HL-60 (cell line): ENCODE data around the gene CNTNAP2.

Source experiments
- DNase-seq, 2 experiments: peaks; one replicate each; pipeline ENCODE4 v3.0.0-alpha.2; 2010 to 2020; ENCODE audit warnings: low read depth in 1 of 2, low spot score in 1 of 2
- H3K27ac ChIP-seq: fragments of 250-450 bp; sonication (Bioruptor Pico); replicated peaks from 2 replicates; pipeline ENCODE4 v1.5.1; 2020; ENCODE audit warnings: mild to moderate bottlenecking, moderate library complexity
- H3K27me3 ChIP-seq: fragments of 250-450 bp; sonication (Bioruptor Pico); 2 replicates; pipeline ENCODE4 v1.5.1; 2021; ENCODE audit warnings: mild to moderate bottlenecking, moderate library complexity; ENCODE audit not compliant: insufficient read depth, poor library complexity, severe bottlenecking
- H3K4me3 ChIP-seq: replicated peaks from 2 replicates; pipeline ENCODE4 v1.5.1; 2011; ENCODE audit warnings: mild to moderate bottlenecking, control low read depth, low read length; ENCODE audit not compliant: insufficient read depth
- GABPA ChIP-seq: IDR thresholded peaks from 2 replicates; pipeline ENCODE4 v1.6.1; 2012; ENCODE audit warnings: low read depth
- POLR2AphosphoS5 ChIP-seq: IDR thresholded peaks from 2 replicates; pipeline ENCODE4 v1.6.1; 2012; ENCODE audit warnings: low read depth
- REST ChIP-seq: IDR thresholded peaks from 2 replicates; pipeline ENCODE4 v1.6.1; 2012; ENCODE audit warnings: low read depth; ENCODE audit not compliant: insufficient replicate concordance
- SPI1 ChIP-seq: IDR thresholded peaks from 2 replicates; pipeline ENCODE4 v1.6.1; 2012; ENCODE audit warnings: low read depth, mild to moderate bottlenecking, borderline replicate concordance
- TF ChIP-seq, protein P1 (sequence below): IDR thresholded peaks from one replicate; pipeline ENCODE4 v1.5.1; 2011; ENCODE audit warnings: low read length, control low read depth, inconsistent platforms; ENCODE audit not compliant: insufficient read depth

Gene CNTNAP2

DNA sequence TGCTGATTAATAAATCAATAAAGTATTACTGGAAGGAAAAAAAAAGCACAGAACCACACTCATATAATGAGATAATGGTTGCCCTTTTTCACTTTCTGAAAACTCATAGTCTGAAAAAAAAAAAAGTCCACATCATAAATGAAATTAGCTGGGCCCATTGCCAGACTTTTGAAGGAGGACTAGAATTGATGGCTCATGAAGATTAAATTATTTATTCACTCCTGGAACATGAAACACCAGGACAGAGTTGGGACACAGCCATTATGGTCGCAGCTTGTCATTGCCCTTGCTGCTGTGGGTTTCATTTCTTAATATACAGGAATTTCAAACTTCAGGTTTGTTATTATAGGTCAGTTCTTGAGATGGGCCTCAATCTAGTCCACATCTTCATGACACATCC is 91.9 kb downstream of the CNTNAP2 start:
- H3K4me3 ChIP-seq, result no peak overlapping the region
- no peak for TF ChIP-seq GABPA
- no peaks in the 10 kb centered on the region for H3K27me3 ChIP-seq
- H3K27ac ChIP-seq, result no peak overlapping the region
- DNase-seq, result no peak

- no peak for TF ChIP-seq POLR2AphosphoS5
- TF ChIP-seq SPI1, result no peak
- TF ChIP-seq GABPA, result no peak
- no peak for TF ChIP-seq REST
- TF ChIP-seq, protein P1, sequence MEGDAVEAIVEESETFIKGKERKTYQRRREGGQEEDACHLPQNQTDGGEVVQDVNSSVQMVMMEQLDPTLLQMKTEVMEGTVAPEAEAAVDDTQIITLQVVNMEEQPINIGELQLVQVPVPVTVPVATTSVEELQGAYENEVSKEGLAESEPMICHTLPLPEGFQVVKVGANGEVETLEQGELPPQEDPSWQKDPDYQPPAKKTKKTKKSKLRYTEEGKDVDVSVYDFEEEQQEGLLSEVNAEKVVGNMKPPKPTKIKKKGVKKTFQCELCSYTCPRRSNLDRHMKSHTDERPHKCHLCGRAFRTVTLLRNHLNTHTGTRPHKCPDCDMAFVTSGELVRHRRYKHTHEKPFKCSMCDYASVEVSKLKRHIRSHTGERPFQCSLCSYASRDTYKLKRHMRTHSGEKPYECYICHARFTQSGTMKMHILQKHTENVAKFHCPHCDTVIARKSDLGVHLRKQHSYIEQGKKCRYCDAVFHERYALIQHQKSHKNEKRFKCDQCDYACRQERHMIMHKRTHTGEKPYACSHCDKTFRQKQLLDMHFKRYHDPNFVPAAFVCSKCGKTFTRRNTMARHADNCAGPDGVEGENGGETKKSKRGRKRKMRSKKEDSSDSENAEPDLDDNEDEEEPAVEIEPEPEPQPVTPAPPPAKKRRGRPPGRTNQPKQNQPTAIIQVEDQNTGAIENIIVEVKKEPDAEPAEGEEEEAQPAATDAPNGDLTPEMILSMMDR, result no peak
- Histone ChIP-seq H3K27me3 (no peaks in the 10 kb centered on the region), H3K4me3 (no peak overlapping the region), H3K27ac (no peak overlapping the region)
- DNase-seq, result no peak
These were observed 98.2 kb downstream of the CNTNAP2 start for GRCh38 chr7:146214842-146215241.

DNA sequence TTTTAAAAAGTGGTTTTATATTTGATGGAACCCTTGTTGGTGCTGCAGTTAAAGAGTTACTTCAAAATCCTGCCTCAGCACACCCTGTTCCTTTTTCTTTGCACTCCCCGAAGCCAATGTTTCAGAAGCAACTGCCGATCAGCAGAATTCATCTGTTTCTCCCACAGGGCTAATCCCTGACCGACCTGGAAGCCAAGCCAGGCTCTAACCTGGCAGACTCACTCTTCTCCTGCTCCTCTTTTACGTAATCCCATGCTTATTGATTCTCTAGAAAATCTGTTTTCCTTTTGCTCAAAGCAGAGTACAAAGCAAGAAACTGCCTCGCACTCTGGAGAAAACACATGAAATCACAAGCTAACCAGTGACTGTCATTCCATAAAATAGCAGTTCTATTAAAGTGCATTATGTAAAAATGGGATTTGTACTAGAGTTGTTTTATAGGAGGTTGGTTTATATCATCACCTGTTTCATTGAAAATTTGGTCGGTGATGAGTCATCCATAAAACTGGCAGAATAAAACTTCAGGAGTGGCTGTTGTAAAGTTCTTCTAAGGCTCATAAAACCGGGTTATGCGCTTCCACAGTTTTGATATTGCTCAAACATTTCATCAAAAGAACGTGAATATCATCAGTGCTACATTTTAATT is 99.9 kb downstream of the CNTNAP2 start:
- Histone ChIP-seq H3K27ac (no peak overlapping the region), H3K4me3 (no peak overlapping the region), H3K27me3 (no peaks in the 10 kb centered on the region)
- TF ChIP-seq SPI1, result no peak
- TF ChIP-seq POLR2AphosphoS5, result no peak
- no peak for TF ChIP-seq REST
- no peak for DNase-seq

DNA sequence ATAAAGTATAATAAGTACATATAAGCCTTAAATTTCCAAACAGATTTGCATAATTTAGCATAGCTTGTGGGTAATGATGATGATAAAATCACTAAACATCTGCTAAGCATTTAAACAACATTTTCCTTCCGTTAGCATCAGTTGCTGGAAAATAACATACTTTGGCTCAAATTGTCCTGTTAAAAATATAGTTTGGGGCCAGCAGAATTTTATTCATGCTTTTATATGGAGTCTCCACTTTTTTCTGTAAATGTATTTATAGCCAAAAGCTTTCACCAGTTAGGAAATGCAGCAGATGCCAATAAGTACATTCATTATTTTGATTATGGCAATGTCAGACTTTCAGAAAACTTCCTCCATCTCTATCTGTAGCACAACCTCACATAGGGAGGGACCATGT is 107.2 kb downstream of the CNTNAP2 start:
- no peak overlapping the region for H3K27ac ChIP-seq
- no peak overlapping the region for H3K4me3 ChIP-seq
- TF ChIP-seq SPI1 (no peak), GABPA (no peak), REST (no peak), POLR2AphosphoS5 (no peak)
- TF ChIP-seq, protein P1, result no peak

More for the DNA sequence above, 107.2 kb downstream of the CNTNAP2 start:
- no peak for DNase-seq
- no peaks in the 10 kb centered on the region for H3K27me3 ChIP-seq
